ENCODE measurements around the gene HBB.

Gene HBB

GRCh38 chr11:5225480-5225871 lies 1.4 kb downstream of the HBB start:
- Histone ChIP-seq H3F3A (ENCODE audit: insufficient read depth, low read length) (peaks cover 21% of the 10 kb centered on the region), H3K9me3 (replicated peaks; ENCODE audit: insufficient read depth, low read length) (no peaks in the 10 kb centered on the region), H3K79me2 (ENCODE audit: low read length) (no peaks in the 10 kb centered on the region), H3K4me2 (ENCODE audit: low read depth, low read length) (no peak overlapping the region), H2AFZ (ENCODE audit: low read length) (no peak overlapping the region), H3K27ac (ENCODE audit: low read length) (no peak overlapping the region), H4K20me1 (ENCODE audit: insufficient read depth, low read length) (no peaks in the 10 kb centered on the region), H3K4me3 (ENCODE audit: low read length) (no peak overlapping the region), H3K9ac (ENCODE audit: low read length) (no peak overlapping the region), H3K9me2 (replicated peaks; ENCODE audit: insufficient read depth, low read length) (no peaks in the 10 kb centered on the region), H3K36me3 (replicated peaks; ENCODE audit: insufficient read depth, low read length) (no peaks in the 10 kb centered on the region), H3K27me3 (replicated peaks; ENCODE audit: insufficient read depth, low read length) (no peaks in the 10 kb centered on the region), H3K4me1 (ENCODE audit: low read length) (peaks cover 21% of the 10 kb centered on the region)
- no peak for DNase-seq
- no peak for TF ChIP-seq EZH2phosphoT487 (IDR thresholded peaks at IDR 0.05; ENCODE audit: low read length)
- no peak for TF ChIP-seq CTCF (IDR thresholded peaks at IDR 0.05; ENCODE audit: low read length)
- TF ChIP-seq EZH2 (optimal IDR thresholded peaks at IDR 0.05; ENCODE audit: low read depth, low read length) = no peak

GRCh38 chr11:5224538-5225479 lies 2.1 kb downstream of the HBB start:
- Histone ChIP-seq H3K9me3 (replicated peaks; ENCODE audit: insufficient read depth, low read length) (no peaks in the 10 kb centered on the region), H3K4me3 (ENCODE audit: low read length) (no peak overlapping the region)

GRCh38 chr11:5223686-5224085 lies 3.2 kb downstream of the HBB start:
- Histone ChIP-seq H3K79me2 (ENCODE audit: low read length) (no peaks in the 10 kb centered on the region), H3K4me2 (ENCODE audit: low read depth, low read length) (no peak overlapping the region), H3K4me3 (ENCODE audit: low read length) (no peak overlapping the region), H3K9me3 (replicated peaks; ENCODE audit: insufficient read depth, low read length) (no peaks in the 10 kb centered on the region), H3K9me2 (replicated peaks; ENCODE audit: insufficient read depth, low read length) (no peaks in the 10 kb centered on the region), H3F3A (ENCODE audit: insufficient read depth, low read length) (peaks cover 3% of the 10 kb centered on the region), H3K27ac (ENCODE audit: low read length) (no peak overlapping the region), H3K27me3 (replicated peaks; ENCODE audit: insufficient read depth, low read length) (no peaks in the 10 kb centered on the region), H4K20me1 (ENCODE audit: insufficient read depth, low read length) (no peaks in the 10 kb centered on the region), H2AFZ (ENCODE audit: low read length) (no peak overlapping the region), H3K36me3 (replicated peaks; ENCODE audit: insufficient read depth, low read length) (no peaks in the 10 kb centered on the region), H3K9ac (ENCODE audit: low read length) (no peak overlapping the region), H3K4me1 (ENCODE audit: low read length) (peaks cover 9% of the 10 kb centered on the region)
- DNase-seq = no peak
- TF ChIP-seq CTCF (IDR thresholded peaks at IDR 0.05; ENCODE audit: low read length) (no peak), EZH2 (optimal IDR thresholded peaks at IDR 0.05; ENCODE audit: low read depth, low read length) (no peak), EZH2phosphoT487 (IDR thresholded peaks at IDR 0.05; ENCODE audit: low read length) (no peak)

More at GRCh38 chr11:5224538-5225479, 2.1 kb downstream of the HBB start:
- no peaks in the 10 kb centered on the region for H3K79me2 ChIP-seq (ENCODE audit: low read length)
- no peaks in the 10 kb centered on the region for H3K9me2 ChIP-seq (replicated peaks; ENCODE audit: insufficient read depth, low read length)
- H3F3A ChIP-seq (ENCODE audit: insufficient read depth, low read length) = peaks cover 14% of the 10 kb centered on the region
- no peak overlapping the region for H2AFZ ChIP-seq (ENCODE audit: low read length)
- no peak overlapping the region for H3K27ac ChIP-seq (ENCODE audit: low read length)
- no peak for DNase-seq
- TF ChIP-seq EZH2 (optimal IDR thresholded peaks at IDR 0.05; ENCODE audit: low read depth, low read length) = no peak
- no peak for TF ChIP-seq CTCF (IDR thresholded peaks at IDR 0.05; ENCODE audit: low read length)
- TF ChIP-seq EZH2phosphoT487 (IDR thresholded peaks at IDR 0.05; ENCODE audit: low read length) = no peak
- no peaks in the 10 kb centered on the region for H3K36me3 ChIP-seq (replicated peaks; ENCODE audit: insufficient read depth, low read length)
- no peaks in the 10 kb centered on the region for H3K27me3 ChIP-seq (replicated peaks; ENCODE audit: insufficient read depth, low read length)
- no peak overlapping the region for H3K9ac ChIP-seq (ENCODE audit: low read length)
- no peaks in the 10 kb centered on the region for H4K20me1 ChIP-seq (ENCODE audit: insufficient read depth, low read length)
- no peak overlapping the region for H3K4me2 ChIP-seq (ENCODE audit: low read depth, low read length)
- H3K4me1 ChIP-seq (ENCODE audit: low read length) = peaks cover 14% of the 10 kb centered on the region

Data from MM.1S (cell line).